ENCODE measurements around the gene LAMA1.

Gene LAMA1

GRCh38 chr18:6983366-6983765 lies 134.2 kb downstream of the LAMA1 start:
- no peak for DNase-seq

DNA sequence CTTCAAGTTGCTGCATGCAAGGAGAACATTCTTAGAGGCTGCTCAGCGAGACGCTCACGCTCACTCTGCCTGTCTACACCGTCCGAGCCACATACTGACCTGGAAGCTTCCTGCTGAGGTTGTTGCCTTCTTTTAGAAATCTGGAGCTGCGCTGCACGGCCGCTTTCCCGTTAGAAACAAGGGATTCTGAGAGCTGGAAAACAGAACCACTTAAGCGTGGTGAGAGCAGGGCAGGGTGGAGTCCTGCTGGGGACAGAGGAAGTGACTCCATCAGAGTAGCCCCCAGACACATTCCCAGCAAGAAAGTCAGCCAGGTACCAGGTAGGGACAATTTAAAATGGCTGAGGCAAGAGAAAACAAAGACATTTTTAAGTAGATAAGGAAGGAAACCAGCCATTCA lies 135.2 kb downstream of the LAMA1 start:
- DNase-seq = no peak

- DNase-seq = no peak
These were observed 137.2 kb downstream of the LAMA1 start for GRCh38 chr18:6980363-6980762.

DNA sequence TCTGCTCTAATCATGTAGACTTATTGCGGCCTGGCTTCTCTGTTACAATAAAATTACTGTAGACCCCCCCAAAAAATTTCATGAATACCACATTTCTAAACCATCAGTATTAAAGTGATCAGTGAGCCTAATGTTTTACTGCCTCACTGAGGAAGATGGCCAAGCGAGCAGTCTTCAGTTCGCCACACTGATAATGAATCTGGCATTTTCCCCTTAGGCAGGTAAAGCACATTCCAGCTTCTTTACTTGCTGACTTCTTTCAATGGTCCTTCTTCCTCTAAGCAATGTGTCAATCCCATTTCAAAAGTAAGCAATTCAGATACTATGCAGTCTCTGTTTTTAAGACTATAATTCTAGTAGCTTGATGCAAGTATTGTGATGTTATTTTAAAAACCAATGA lies 137.6 kb downstream of the LAMA1 start:
- no peak for DNase-seq

DNA sequence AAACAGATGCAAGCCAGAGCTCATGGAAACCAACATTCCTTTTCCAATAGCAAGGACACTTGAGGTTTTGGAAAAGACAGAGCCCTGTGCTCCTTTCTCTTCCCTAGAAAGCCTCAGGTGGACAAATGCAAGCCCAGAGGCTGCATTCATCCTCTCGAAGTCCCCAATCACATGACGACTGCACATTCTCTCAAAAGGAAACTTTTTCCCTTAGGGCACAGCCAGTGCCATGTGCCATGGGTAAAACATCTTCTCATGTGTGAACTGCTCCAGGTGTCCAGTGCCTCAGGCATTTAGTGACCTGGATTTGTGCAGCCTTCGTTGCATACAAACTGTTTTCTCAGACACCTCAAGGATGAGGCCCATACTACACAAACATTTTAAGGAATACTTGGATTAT lies 140.7 kb downstream of the LAMA1 start:
- no peak for DNase-seq

DNA sequence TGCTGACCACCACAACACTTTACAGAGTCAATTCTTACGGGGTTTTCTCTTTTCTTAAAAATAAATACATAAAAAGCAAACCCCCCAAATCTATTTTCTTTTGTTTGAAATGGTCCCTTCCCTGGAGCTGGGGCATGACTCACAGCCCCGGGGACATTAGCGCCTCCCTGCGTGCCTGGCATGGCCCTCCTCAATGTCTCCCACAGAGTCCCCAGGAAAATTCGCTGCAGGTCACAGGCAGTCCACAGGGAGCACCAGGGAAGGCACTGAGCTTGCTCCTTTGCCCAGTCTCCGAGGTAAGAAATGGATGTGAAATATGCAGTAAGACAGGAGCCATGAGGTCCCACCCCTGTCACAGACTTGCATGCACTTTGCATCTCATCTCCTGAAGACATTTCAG lies 142.5 kb downstream of the LAMA1 start:
- DNase-seq = no peak

- DNase-seq = no peak
These were observed 145.6 kb downstream of the LAMA1 start for GRCh38 chr18:6971823-6972478.

DNA sequence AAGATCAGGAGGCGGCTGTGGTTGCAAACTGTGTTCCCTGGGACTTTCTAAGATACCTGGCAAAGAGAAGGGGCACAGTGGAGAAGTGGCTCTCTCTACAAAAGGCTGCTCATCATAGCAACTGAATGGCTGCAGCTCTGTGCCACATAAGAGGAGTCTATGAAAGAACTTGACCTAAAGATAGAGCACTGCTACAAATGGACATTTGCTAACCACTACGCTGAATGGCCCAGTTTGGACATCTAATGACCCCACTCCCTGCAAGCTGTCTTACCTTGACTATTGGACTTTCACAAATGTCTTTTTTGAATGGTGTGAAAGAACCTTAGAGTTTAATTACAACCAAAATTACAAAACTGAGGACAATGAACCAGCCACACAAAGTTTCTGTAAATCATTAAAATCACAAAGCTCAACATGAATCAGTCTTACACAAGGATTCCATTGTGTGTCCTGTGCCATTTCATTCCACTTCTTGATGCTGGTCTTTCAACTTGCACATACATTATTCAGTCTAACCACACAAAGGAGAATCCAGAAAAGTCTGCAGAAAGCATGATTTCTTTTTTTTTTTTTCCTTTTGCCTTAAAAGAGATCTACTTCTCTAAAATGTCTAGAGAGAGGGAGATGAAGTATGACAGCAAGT lies 154.0 kb downstream of the LAMA1 start:
- DNase-seq = no peak

GRCh38 chr18:6962571-6963451 lies 154.8 kb downstream of the LAMA1 start:
- no peak for DNase-seq

DNA sequence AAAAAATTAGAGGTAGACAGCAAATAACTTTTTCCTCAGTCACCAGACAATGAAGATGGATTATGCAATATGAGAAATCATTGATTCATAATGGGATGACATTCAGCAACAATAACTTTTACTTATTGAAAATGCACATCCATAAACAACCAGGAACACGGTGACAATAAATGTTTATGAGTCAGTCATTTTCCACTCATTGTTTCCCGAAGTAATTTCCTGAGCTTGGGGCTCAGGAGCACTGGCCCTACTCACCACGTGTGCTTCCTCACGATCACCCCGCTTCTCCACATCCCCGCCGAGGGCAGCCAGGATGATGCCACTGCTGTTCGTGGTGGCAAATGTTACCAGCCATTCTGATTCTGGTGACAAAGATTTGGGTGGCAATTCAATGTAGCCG lies 156.3 kb downstream of the LAMA1 start:
- DNase-seq = no peak

DNA sequence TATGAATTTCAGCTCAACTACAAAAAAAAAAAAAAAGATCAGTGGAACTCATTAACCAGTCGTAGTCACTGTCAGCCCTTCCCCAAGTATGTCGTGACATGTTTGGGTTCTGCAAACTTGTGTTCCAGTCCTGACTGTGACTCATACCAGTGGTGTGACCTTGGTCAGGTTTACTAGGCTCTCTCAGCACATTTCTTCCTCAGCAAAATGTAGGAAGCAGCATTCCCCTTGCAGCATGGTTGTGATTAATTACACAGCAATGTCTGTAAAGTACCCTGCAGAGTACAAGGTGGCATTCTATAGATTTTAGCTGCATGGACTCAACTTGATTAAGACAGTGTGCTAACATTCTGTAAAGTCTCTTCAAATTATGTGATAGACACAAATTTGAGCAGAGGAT lies 156.9 kb downstream of the LAMA1 start:
- DNase-seq = no peak

GRCh38 chr18:6960124-6960523 lies 157.5 kb downstream of the LAMA1 start:
- no peak for DNase-seq

DNA sequence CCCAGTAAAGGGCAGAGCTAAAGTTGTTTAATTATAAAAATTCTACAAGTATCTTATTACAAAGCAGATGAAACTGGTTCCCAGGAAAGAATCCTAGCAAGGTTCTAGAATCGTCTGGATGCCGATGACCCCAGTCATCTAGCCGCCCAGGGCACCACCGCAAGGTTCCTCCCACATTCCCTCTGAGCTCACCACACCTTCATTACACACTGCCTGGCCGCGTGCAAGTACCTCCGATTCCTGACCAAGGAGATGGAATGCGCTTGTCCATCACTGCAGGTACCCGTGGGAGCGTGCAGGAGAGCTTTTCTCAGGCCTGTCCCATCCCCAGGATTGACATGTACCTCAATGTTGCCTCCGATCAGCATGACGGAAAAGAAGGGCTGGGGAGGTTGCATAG lies 158.5 kb downstream of the LAMA1 start:
- DNase-seq = no peak

DNA sequence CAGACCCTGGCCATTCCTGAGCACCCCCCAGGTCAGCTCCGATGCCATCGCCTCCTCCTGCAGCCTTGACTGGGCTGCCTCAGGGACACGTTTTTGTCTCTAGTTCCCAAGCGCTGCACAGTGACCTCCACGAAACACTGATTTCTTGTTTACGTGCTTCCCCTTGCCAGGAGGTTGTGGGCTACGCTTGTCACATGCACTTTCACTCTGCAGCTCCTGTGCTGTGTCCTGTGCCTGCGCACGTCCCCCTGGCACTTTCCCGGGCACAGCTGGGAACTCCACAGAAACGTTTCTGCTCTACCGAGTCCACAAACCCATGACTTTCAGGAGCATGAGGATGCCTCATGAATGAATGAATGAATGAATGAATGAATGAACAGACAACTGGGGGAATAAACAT lies 160.6 kb downstream of the LAMA1 start:
- DNase-seq = no peak

GRCh38 chr18:6956495-6956894 lies 161.1 kb downstream of the LAMA1 start:
- DNase-seq = no peak

GRCh38 chr18:6955304-6955703 lies 162.3 kb downstream of the LAMA1 start:
- no peak for DNase-seq

GRCh38 chr18:6954501-6954900 lies 163.1 kb downstream of the LAMA1 start:
- DNase-seq = no peak

- DNase-seq = no peak
These were observed 166.1 kb downstream of the LAMA1 start for GRCh38 chr18:6951336-6952090.

DNA sequence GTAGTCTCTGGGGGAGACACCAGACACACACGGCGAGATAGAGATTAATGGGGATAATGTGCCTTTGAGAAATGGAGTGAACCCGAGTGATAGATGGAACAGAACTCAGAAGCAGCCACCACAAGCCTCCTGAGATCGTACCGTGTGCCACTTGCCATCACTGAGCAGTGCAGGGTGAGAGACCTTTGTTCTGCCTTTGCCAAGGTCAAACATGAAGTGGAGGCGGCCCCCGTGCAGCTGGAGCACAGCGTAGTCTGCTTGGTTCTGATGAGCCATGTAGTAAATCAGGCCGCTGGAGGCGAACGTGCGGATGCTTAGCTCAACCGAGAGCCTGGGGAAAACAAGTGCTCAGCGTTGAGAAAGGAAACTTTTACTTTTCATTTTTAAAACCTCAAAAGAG lies 167.0 kb downstream of the LAMA1 start:
- no peak for DNase-seq

- no peak for DNase-seq
These were observed 167.6 kb downstream of the LAMA1 start for GRCh38 chr18:6949800-6950586.

GRCh38 chr18:6948281-6949055 lies 169.1 kb downstream of the LAMA1 start:
- DNase-seq = no peak

Measured in activated effector memory CD4-positive, alpha-beta T cell treated with anti-CD3 and anti-CD28 coated beads, Interleukin-2, amount 50 U/mL, for 16 hours (primary cell).